ENCODE results near the gene MGAT5.

Gene MGAT5

DNA sequence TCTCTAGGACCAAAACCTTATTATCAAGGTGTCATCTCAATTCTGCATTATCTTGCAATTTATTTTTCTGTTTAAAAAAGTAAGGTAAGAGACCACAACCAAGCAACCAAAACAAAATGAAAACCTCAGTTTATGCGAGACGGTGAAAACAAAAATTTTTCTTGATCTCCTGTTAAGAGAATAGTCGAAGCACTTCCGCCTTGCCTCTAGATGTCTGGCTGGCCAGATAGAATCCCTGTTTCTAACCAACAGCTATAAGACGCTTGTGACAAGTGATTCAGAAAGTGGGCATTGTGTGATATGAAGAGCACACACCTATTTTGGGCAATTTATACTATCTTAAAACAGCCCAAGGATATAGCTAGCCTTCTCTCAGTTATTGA lies 51.2 kb downstream of the MGAT5 start:
- DNase-seq (ENCODE audit: low read depth, low spot score): no peak

DNA sequence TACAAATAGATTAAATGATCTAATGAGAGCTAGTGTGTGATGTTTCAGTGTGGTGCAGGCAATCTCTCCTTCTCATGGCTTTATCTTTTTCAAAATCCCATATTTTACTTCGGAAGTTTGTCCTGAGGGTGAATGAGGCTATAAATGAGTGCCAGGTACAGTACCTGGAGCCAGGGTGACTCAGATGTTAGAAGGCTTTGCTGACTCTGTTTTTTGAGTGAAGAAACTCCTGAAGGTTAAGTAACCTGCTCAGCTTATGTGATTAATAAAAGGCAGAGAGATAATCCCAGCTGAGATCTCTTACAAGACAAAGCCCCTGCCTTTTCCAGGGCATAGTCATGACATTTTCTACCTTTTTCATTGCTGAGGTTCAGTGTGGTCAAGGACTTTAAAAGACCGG lies 52.6 kb downstream of the MGAT5 start:
- no peak for DNase-seq (ENCODE audit: low read depth, low spot score)

DNA sequence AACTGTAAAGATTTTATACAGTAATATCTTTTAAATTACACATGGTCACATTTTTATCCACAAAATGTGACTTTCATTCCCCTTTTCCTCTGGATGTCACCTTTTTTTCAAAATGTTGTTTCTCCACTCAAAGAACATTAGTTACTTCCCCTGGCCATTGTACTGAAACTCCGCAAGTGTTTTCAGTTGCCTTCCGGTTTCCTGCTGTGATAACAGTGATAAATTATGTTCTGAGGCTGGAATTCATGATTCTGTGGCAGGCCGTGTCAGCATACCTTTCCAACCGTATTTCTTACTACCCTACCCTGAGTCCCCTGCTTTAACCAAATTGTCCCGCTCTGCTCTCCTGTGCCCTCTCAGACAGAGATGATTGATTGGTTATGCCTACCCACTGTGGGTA lies 53.5 kb downstream of the MGAT5 start:
- DNase-seq (ENCODE audit: low read depth, low spot score): no peak

DNA sequence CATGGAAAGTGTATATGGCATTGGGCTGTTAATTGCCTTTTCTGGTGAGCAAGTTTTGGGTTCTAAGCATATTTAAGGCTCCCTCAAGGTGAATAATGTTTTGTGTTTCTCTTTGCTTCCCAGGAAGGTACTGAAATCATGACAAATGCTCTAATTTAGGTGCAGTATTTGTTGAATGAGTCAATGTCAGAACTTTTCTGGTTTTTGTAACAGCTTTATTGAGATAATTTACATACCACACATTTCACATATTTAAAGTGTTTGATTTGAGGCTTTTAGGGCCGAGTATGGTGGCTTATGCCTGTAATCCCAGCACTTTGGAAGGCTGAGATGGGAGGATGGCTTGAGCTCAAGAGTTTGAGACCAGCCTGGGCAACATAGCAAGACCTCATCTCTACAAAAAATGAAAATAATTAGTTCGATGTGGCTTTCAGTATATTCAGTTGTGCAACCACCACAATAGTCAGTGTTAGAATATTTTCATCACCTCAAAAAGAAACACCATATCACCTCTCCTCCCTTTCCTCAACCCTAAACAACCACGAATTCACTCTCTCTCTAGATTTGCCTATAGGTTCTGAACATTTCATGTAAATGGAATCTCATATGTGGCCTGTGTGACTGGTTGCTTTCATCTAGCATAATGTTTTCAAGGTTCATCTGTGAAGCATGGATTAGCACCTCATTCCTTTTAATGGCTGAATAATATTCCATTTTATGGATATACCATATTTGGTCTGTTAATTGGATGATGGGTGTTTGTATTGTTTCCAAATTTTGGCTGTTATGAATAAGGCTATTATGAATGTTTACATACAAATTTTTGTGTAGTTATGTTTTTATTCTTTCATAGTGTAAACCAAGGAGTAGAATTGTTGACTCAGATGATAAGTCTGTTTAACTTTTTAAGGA lies 54.9 kb downstream of the MGAT5 start:
- DNase-seq (ENCODE audit: low read depth, low spot score): no peak

DNA sequence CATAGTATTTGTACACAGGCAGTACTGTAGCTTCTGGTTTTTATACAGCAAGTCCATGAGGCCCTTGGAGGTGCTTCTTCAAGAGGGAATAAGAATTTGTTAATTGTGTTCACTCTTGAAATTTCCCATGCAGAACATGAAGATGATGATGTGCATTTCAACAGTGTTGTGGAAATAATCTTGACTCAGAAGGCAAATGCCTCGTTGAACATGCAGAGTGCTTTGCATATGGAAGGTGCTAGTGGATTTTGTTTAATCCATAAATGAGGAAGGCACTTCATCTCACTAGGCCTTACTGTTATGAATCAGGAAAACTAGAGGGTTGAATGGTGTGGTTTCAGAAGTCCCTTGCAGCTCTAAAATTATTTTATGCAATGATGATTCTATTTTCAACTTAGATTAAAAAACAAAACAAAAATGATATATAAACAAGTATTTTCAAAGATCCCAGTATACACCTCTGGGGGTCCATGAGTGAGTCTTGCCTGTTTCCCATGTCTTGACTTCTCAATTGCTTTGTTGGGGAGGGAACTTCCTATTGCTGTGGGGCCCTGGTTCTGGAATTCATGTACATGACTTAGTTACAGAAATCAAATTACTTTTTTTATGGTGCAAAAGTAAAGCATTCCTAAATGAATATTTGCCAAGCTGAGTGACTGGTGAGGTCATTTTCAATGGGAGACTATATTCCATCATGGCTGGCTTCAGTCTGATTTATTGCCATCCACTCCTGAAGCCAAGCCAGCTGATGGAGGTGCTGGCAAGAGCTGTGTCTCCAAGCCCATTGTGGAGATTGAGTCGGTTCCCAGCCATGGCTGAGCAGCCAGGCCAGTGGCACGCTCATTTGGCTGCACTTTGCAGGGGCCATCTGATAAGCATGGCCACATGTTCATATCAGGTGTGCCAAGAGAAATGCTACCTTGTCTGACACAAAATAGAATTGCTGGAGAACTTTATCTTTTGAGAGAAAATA lies 56.5 kb downstream of the MGAT5 start:
- DNase-seq (ENCODE audit: low read depth, low spot score): no peak

DNA sequence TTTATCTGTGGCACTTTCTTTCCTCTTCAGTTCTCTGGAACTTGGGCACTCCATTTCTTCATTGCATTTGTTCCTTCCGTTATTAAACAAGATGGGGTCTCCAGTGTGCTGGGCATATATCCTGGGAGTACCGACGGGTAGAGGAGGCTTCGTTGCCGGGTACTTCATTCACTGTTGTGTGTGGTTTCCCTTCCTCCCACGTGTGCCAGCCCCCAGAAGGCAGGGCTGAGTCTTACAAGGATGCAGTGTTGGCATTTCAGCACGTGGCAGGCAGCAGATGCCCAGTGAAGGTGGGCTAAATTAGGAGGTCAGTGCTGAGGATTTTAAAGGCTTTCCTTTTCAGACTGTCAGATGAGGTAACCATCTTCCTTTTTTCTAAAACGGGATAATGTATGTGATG lies 58.6 kb downstream of the MGAT5 start:
- DNase-seq (ENCODE audit: low read depth, low spot score): no peak

DNA sequence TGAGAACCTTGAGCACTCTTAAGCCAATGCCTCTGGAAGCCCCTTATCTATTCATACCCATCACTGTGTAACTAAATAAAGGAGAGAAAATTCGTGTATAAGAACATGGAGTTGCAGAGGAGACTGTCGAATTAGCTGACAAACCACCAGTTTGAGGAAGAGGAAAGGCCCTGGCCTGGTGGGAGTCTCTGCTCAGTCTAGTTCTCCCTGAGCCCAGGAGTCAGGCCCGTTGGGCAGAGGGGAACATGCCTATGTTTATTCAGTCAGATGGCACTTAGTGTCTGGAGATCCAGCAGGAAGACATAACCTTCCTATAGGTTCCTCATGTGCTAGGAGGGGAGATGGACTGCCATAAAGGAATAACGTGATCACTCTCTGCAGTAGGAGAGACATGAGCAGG lies 60.3 kb downstream of the MGAT5 start:
- DNase-seq (ENCODE audit: low read depth, low spot score): no peak

DNA sequence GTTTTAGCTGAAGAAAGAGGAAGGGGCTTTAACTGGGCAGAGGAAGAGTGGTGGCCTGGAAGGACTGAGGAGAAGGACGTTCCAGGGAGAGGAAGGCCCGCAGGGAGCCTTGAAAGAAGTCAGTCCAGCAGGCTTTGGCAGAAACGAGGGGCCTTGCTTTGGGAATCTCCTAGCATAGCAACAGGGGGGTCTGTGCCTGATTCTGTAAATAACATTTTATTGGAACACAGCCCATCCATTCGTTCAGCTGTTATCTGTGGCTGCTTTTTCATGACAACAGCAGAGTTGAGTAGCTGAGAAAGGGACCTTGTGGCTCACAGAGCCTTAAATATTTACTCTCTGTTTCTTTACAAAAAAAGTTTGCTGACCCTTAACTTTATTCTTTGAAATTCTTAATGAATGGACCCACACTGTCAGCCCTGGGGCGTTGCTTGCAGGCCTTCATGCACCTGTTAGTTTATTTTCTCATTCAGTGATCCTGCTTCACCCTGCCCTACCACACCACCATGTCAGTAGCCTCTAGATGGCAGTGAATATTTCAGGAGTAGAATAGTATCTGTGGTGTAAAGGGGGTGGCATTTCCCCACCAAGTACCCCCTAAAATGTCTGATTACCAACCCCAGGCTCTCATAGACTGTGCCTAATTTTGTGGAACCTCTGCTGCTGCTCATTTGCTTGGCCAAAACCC lies 61.0 kb downstream of the MGAT5 start:
- DNase-seq (ENCODE audit: low read depth, low spot score): no peak

DNA sequence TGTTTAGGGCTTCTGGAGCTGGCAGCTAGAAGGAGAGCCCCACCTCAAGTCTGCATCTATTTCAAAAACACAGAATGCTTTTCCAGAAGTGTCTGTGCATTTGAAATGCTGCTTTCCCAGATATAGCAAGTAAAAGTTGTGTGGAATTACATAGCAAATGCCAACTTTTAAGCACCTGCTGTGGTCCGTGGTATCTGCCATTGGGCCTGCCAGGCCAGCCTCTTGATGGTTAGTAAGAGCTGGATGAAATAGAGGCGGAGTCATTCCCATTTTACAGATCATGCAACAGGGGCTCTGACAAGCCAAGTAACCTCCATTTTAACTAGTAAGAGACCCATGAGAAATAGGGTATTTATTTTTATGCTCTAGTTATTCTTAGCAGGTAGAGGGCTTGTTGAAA lies 61.6 kb downstream of the MGAT5 start:
- DNase-seq (ENCODE audit: low read depth, low spot score): no peak

DNA sequence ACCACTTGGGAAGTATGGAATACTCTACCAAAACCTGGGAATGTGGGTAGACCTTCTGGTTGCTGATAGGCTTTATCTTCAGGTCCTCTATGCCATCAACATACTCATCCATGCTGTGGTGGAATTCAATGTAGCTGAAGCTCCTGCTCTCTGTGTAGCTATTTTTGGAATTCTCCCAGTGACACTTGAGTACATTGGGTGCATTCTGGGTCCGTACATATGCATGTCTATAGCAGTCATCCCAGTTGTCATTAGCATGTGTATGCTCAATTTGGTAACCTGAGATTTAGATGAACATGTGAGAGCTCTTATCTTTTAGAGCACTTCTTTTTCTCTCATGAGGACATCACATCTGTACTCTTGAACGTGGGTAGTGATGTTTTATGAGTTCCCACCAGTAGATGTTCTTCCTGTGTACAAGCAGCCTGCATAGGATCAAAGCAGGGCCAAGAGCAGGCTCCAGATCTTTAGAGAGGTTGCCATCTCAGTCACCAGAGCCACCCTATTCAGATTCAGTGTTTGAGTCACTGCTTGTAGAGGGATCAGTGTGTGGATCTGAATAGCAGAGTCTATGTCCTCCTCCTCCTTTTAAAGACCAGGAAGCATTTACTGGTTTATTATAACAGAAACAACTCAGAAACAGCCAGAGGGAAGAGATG lies 65.9 kb downstream of the MGAT5 start:
- no peak for DNase-seq (ENCODE audit: low read depth, low spot score)

DNA sequence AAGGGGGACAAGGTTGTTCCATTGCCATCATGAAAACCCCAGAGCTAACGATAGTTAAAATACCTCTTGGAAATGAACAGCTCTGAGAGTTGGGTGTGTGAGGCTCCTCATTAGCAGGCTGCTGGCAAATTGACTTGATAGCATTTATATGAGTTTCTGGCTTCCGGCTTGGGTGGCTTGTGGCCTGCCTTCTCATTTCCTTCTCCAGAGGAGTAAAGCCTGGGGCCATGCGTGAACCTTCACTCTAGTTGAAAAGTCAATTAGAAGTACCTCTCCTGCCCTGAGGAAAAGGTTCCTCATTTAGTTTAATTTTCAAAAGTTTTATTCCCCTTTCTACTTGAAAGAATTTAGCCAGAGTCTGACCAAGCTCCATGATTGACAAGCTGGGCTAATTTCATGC lies 67.1 kb downstream of the MGAT5 start:
- DNase-seq (ENCODE audit: low read depth, low spot score): no peak

DNA sequence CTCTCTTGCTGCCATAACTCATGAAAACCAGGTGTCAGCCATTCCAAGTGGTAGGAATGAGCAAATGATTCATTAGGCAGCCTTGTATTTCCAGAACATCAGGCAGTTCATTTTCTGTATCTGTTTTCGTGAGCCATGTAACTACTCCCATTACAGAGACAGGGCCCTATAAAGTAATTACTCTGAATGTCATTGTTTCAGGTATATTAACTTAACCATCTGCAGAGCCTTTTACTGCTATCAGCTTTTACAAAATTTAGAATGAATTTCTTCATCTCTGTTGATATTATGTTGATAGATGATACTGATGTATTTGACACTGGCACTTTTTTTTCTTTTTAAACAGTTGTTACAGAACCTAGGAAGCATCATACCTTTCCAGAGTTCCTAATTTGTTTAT lies 69.9 kb downstream of the MGAT5 start:
- no peak for DNase-seq (ENCODE audit: low read depth, low spot score)

DNA sequence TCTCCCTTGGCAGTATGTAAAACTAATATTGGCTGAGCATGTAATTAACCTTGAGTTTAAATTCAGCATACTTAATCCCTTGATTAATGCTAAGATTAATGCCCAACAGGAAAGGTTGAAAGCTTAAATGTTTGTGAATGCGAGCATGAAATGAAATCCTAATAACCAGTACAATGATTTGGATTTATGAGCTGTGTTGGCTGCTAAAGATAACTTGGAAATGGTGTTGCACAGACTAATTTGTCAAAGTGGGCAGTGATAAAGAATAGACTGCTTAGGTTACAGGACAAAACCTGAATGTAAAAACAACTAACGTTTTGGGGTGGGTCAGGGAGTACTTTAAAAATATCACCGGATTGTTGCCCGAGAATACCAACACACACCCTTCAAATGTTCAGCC lies 70.6 kb downstream of the MGAT5 start:
- no peak for DNase-seq (ENCODE audit: low read depth, low spot score)

DNA sequence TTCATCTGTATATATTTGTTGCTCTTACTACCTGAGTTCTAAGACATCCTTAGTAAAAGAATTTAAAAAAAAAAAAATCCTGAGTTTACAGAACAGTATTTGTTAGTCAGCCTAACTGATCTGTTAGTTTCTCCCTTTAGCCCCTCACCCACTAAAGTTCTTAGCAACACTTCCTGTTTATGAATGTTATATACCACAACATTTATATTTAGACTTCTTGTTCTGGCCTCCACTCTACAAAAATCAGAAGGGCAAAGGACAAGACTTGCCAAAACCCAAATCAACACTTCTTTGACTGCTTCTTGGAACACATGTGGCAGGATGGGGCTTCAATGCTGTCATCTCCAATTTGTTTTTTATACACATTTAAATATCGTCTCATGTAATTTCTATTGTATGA lies 71.1 kb downstream of the MGAT5 start:
- no peak for DNase-seq (ENCODE audit: low read depth, low spot score)

DNA sequence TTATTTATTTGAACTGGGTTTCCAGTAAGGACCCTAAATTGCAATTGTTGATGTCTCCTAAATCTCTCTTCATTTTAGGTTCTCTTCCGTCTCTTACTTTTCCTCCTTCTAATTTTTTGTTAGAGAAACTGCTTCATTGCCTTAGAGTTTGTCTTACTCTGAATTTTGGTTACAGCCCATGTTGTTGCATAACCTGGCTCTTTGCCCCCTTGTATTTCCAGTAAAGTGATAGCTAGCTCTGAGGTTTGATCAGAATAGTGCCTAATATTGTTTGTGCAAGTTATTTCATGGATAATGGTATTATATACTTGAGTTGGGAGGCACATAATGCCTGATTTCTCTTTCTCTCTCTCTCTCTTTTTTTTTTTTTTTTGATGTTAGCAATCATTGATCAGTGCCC lies 71.8 kb downstream of the MGAT5 start:
- no peak for DNase-seq (ENCODE audit: low read depth, low spot score)

DNA sequence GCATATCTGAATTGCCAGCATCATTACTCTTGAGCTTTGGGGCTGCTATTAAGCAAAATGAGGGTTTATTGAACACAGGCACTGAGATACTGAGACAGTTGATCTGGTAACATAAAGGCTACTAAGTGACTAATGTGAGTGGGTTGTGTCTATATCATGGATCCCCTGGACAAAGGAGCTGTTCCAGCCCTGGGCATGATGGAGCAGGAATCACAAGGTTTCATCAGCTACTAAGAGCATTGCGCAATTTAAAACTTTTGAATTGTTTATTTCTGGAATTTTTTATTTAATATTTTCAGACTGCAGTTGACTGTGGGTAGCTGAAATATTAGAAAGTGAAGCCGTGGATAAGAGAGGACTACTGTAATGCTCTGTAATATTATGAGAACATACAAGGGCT lies 73.5 kb downstream of the MGAT5 start:
- no peak for DNase-seq (ENCODE audit: low read depth, low spot score)

DNA sequence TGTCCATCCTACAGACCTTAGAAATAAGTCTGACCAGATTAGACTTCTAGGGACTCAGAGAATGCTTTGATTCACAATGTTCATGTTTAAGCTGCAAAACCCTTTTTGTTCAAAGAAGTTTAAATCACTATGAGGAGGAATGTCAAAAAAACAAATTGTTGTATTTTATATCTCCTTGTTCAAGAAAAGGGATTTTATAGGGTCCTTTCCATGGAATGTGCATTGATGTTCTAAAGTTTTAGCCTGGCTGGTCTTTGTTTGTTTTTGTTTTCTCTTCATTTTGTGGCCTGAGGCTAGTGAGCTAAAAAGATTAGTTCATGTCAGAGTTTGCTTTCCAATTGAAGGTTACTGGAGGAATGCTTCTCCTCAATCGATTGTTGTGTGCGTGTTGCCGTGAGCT lies 77.2 kb downstream of the MGAT5 start:
- DNase-seq (ENCODE audit: low read depth, low spot score): no peak

DNA sequence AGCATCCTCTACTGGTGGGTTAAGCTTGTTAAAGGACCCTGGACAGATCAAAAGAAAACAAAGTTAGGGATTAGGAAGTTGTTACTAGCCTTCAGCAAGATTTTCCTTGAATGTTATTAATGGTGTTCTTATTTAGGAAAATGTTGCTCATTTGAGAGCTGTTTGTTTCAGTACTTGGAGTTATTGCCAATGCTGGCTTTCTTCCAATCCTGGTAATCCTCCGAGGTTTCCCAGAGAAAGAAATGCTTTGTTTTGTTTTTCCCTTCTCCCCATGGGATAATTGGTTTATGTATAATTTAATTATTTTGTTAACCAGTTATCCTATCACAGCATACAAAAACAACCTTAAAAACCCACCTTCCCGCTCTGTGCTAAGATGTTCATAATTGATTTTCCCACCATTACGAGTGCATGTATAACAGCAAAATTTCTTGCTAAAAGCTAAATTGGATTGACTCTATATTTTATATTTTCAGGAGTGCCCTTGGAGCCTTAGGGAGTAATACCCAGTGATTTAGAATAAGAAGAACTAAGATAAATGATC lies 79.8 kb downstream of the MGAT5 start:
- no peak for DNase-seq (ENCODE audit: low read depth, low spot score)

DNA sequence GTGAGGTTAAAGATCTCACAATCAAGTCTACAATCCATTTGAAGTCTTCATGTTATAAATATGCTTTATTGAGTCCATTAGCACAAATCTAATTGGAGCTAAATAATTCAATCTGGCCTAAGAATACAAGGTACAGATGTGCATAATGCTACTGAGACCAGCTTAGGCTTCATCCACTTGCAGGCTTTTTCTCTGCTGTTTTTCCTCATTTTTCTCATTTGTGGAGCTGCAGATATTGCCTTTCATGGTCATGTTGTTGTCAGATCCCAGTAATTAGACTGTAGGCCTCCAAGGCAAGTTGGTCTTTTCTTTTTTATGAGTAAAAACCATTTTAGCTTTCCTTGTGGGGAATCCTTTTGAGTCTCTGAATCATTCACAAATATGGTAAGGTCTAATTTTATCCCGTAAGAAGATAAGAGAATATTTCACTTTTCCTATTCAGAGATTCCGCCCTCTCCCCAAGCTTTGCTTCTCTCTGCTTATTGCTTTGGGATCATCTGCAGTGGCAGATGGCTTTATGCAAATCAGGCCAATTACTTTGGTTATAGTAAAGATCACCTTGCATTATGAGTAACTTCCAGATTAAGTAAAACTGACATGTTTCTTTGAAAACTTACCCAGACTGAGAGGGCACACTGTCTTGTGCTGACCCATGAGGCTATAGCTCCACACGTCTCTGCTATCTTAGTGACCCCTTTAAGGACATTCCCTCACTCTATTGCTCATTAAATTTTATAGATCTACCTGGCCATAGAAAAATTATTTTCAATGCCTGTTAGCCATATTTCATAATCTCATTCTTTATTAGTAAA lies 80.9 kb downstream of the MGAT5 start:
- no peak for DNase-seq (ENCODE audit: low read depth, low spot score)

DNA sequence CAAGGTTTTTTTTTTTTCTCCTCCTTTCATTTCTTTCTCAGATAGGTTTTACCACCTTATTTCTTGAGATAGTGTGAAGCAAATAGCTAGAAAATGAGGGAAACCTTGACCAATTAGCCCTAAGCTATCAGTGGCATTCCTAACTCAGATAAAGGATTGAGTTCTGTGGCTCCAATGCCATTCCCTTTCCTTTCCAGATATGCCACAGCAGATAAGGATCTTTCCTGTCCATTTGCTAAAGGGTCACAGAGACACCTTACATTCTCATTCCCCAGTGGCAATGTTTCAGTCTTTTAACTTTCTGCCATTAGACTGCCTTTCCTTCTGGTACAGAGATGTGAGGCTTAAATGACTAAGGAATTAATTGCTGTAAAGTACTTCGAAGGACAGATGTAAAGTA lies 81.7 kb downstream of the MGAT5 start:
- DNase-seq (ENCODE audit: low read depth, low spot score): no peak

Measured in activated CD4-positive, CD25-positive, alpha-beta regulatory T cell treated with anti-CD3 and anti-CD28 coated beads, Interleukin-2, amount 50 U/mL, for 16 hours (primary cell).